ENCODE measurements around the gene ZNF296. TPM values are rescaled to one million over a fixed set of nuclear protein-coding genes. Genes with fewer than 3 reads are reported as not detected.

ZNF296 gene
- total RNA-seq, 1 experiment from 2014 or later, result 13.8 TPM

DNA sequence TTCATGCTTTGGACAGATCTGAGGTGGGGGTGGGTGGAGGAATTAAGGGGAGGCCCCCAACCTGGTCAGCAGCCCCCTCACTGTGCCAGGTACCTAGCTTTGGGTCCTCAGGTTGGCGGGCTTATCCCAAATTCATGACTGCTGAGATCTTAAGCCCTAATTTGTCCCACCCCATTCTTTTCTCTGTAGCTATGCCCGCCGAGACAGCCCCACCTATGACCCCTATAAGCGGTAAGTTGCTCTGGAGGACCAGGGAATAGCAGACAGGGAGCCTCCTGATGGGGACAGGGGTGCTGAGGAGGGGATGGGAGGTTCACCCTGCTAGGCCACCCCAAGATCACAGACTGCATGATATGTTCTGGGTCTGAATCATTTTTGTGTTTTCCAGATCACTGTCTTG lies 14.3 kb downstream of the ZNF296 start:
- H3K4me1 Mint-ChIP-seq, result peaks cover 3% of the 10 kb centered on the region; the same call in 1 of the 2 replicates
- peaks cover 53% of the 10 kb centered on the region for H3K36me3 Mint-ChIP-seq
- ATAC-seq, result no peak
- H3K27me3 Mint-ChIP-seq (ENCODE audit: low read depth), result no peaks in the 10 kb centered on the region
- DNase-seq (ENCODE audit: low spot score), result no peak
- CTCF ChIA-PET, result no interaction called here
- POLR2A ChIA-PET, result no interaction called here
- no peak overlapping the region for H3K27ac Mint-ChIP-seq
- H3K9me3 Mint-ChIP-seq, result no peaks in the 10 kb centered on the region
- no peak overlapping the region for H3K4me3 Mint-ChIP-seq
- TF ChIP-seq ZNF263 (CRISPR knock-in tag; IDR thresholded peaks at IDR 0.05; ENCODE audit: low read depth) (no peak), ZNF396 (CRISPR knock-in tag; IDR thresholded peaks at IDR 0.05; ENCODE audit: borderline replicate concordance) (no peak), MXD4 (CRISPR knock-in tag; IDR thresholded peaks at IDR 0.05; ENCODE audit: borderline replicate concordance) (no peak), ZNF671 (CRISPR knock-in tag; IDR thresholded peaks at IDR 0.05) (no peak), NFE2L1 (CRISPR knock-in tag; IDR thresholded peaks at IDR 0.05) (no peak), SMAD4 (CRISPR knock-in tag; IDR thresholded peaks at IDR 0.05) (no peak), PRRX2 (CRISPR knock-in tag; IDR thresholded peaks at IDR 0.05) (no peak), TCF7 (CRISPR knock-in tag; IDR thresholded peaks at IDR 0.05; ENCODE audit: low read depth) (no peak)
- TF ChIP-seq, protein P1, sequence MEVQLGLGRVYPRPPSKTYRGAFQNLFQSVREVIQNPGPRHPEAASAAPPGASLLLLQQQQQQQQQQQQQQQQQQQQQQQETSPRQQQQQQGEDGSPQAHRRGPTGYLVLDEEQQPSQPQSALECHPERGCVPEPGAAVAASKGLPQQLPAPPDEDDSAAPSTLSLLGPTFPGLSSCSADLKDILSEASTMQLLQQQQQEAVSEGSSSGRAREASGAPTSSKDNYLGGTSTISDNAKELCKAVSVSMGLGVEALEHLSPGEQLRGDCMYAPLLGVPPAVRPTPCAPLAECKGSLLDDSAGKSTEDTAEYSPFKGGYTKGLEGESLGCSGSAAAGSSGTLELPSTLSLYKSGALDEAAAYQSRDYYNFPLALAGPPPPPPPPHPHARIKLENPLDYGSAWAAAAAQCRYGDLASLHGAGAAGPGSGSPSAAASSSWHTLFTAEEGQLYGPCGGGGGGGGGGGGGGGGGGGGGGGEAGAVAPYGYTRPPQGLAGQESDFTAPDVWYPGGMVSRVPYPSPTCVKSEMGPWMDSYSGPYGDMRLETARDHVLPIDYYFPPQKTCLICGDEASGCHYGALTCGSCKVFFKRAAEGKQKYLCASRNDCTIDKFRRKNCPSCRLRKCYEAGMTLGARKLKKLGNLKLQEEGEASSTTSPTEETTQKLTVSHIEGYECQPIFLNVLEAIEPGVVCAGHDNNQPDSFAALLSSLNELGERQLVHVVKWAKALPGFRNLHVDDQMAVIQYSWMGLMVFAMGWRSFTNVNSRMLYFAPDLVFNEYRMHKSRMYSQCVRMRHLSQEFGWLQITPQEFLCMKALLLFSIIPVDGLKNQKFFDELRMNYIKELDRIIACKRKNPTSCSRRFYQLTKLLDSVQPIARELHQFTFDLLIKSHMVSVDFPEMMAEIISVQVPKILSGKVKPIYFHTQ (CRISPR knock-in tag; IDR thresholded peaks at IDR 0.05), result no peak
- TF ChIP-seq, protein P2, sequence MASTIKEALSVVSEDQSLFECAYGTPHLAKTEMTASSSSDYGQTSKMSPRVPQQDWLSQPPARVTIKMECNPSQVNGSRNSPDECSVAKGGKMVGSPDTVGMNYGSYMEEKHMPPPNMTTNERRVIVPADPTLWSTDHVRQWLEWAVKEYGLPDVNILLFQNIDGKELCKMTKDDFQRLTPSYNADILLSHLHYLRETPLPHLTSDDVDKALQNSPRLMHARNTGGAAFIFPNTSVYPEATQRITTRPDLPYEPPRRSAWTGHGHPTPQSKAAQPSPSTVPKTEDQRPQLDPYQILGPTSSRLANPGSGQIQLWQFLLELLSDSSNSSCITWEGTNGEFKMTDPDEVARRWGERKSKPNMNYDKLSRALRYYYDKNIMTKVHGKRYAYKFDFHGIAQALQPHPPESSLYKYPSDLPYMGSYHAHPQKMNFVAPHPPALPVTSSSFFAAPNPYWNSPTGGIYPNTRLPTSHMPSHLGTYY (CRISPR knock-in tag; IDR thresholded peaks at IDR 0.05), result no peak
- TF ChIP-seq, protein P3, sequence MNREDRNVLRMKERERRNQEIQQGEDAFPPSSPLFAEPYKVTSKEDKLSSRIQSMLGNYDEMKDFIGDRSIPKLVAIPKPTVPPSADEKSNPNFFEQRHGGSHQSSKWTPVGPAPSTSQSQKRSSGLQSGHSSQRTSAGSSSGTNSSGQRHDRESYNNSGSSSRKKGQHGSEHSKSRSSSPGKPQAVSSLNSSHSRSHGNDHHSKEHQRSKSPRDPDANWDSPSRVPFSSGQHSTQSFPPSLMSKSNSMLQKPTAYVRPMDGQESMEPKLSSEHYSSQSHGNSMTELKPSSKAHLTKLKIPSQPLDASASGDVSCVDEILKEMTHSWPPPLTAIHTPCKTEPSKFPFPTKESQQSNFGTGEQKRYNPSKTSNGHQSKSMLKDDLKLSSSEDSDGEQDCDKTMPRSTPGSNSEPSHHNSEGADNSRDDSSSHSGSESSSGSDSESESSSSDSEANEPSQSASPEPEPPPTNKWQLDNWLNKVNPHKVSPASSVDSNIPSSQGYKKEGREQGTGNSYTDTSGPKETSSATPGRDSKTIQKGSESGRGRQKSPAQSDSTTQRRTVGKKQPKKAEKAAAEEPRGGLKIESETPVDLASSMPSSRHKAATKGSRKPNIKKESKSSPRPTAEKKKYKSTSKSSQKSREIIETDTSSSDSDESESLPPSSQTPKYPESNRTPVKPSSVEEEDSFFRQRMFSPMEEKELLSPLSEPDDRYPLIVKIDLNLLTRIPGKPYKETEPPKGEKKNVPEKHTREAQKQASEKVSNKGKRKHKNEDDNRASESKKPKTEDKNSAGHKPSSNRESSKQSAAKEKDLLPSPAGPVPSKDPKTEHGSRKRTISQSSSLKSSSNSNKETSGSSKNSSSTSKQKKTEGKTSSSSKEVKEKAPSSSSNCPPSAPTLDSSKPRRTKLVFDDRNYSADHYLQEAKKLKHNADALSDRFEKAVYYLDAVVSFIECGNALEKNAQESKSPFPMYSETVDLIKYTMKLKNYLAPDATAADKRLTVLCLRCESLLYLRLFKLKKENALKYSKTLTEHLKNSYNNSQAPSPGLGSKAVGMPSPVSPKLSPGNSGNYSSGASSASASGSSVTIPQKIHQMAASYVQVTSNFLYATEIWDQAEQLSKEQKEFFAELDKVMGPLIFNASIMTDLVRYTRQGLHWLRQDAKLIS (CRISPR knock-in tag; IDR thresholded peaks at IDR 0.05; ENCODE audit: borderline replicate concordance), result no peak
- TF ChIP-seq, protein P4, sequence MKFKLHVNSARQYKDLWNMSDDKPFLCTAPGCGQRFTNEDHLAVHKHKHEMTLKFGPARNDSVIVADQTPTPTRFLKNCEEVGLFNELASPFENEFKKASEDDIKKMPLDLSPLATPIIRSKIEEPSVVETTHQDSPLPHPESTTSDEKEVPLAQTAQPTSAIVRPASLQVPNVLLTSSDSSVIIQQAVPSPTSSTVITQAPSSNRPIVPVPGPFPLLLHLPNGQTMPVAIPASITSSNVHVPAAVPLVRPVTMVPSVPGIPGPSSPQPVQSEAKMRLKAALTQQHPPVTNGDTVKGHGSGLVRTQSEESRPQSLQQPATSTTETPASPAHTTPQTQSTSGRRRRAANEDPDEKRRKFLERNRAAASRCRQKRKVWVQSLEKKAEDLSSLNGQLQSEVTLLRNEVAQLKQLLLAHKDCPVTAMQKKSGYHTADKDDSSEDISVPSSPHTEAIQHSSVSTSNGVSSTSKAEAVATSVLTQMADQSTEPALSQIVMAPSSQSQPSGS (CRISPR knock-in tag; IDR thresholded peaks at IDR 0.05; ENCODE audit: borderline replicate concordance, low read depth), result no peak
- TF ChIP-seq, protein P5, sequence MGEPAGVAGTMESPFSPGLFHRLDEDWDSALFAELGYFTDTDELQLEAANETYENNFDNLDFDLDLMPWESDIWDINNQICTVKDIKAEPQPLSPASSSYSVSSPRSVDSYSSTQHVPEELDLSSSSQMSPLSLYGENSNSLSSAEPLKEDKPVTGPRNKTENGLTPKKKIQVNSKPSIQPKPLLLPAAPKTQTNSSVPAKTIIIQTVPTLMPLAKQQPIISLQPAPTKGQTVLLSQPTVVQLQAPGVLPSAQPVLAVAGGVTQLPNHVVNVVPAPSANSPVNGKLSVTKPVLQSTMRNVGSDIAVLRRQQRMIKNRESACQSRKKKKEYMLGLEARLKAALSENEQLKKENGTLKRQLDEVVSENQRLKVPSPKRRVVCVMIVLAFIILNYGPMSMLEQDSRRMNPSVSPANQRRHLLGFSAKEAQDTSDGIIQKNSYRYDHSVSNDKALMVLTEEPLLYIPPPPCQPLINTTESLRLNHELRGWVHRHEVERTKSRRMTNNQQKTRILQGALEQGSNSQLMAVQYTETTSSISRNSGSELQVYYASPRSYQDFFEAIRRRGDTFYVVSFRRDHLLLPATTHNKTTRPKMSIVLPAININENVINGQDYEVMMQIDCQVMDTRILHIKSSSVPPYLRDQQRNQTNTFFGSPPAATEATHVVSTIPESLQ (CRISPR knock-in tag; IDR thresholded peaks at IDR 0.05), result no peak
- TF ChIP-seq, protein P6, sequence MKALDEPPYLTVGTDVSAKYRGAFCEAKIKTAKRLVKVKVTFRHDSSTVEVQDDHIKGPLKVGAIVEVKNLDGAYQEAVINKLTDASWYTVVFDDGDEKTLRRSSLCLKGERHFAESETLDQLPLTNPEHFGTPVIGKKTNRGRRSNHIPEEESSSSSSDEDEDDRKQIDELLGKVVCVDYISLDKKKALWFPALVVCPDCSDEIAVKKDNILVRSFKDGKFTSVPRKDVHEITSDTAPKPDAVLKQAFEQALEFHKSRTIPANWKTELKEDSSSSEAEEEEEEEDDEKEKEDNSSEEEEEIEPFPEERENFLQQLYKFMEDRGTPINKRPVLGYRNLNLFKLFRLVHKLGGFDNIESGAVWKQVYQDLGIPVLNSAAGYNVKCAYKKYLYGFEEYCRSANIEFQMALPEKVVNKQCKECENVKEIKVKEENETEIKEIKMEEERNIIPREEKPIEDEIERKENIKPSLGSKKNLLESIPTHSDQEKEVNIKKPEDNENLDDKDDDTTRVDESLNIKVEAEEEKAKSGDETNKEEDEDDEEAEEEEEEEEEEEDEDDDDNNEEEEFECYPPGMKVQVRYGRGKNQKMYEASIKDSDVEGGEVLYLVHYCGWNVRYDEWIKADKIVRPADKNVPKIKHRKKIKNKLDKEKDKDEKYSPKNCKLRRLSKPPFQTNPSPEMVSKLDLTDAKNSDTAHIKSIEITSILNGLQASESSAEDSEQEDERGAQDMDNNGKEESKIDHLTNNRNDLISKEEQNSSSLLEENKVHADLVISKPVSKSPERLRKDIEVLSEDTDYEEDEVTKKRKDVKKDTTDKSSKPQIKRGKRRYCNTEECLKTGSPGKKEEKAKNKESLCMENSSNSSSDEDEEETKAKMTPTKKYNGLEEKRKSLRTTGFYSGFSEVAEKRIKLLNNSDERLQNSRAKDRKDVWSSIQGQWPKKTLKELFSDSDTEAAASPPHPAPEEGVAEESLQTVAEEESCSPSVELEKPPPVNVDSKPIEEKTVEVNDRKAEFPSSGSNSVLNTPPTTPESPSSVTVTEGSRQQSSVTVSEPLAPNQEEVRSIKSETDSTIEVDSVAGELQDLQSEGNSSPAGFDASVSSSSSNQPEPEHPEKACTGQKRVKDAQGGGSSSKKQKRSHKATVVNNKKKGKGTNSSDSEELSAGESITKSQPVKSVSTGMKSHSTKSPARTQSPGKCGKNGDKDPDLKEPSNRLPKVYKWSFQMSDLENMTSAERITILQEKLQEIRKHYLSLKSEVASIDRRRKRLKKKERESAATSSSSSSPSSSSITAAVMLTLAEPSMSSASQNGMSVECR (CRISPR knock-in tag; IDR thresholded peaks at IDR 0.05; ENCODE audit: borderline replicate concordance), result no peak
- TF ChIP-seq, protein P7, sequence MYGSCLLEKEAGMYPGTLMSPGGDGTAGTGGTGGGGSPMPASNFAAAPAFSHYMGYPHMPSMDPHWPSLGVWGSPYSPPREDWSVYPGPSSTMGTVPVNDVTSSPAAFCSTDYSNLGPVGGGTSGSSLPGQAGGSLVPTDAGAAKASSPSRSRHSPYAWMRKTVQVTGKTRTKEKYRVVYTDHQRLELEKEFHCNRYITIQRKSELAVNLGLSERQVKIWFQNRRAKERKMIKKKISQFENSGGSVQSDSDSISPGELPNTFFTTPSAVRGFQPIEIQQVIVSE (CRISPR knock-in tag; IDR thresholded peaks at IDR 0.05; ENCODE audit: borderline replicate concordance), result no peak
